Thyroid gland (tissue), 4 donors: Measurements from ENCODE around the gene ABCG1. TPM values are rescaled to one million over a fixed set of nuclear protein-coding genes. Genes with fewer than 3 reads are reported as not detected.

Experiments
- DNase-seq, 2 donors: peaks; one replicate each; pipeline ENCODE4 v3.0.0-alpha.2; 2019
- H3K27ac ChIP-seq, 3 donors: fragments of 200-600 bp; sonication (generic); 1 replicate in 2 of 3; 2 replicates in 1 of 3; pipeline ENCODE4 v1.5.1; 2016 to 2019; ENCODE audit warnings: mild to moderate bottlenecking in 1 of 3, moderate library complexity in 1 of 3
- H3K27me3 ChIP-seq: fragments of 200-600 bp; sonication (generic); one replicate; pipeline ENCODE4 v1.5.1; 2019
- H3K36me3 ChIP-seq, 2 donors: fragments of 200-600 bp; sonication (generic); one replicate each; pipeline ENCODE4 v1.5.1; 2016 to 2019
- H3K4me1 ChIP-seq, 2 donors: fragments of 200-600 bp; sonication (generic); one replicate each; pipeline ENCODE4 v1.5.1; 2017 to 2019
- H3K4me3 ChIP-seq, 3 donors: fragments of 200-600 bp; sonication (generic); replicated peaks in 1 of 3; 1 replicate in 2 of 3; 2 replicates in 1 of 3; pipeline ENCODE4 v1.5.1; 2016; ENCODE audit warnings: mild to moderate bottlenecking in 1 of 3
- H3K9me3 ChIP-seq: fragments of 200-600 bp; sonication (generic); one replicate; pipeline ENCODE4 v1.5.1; 2017
- POLR2A ChIP-seq, 2 donors: fragments of 450-650 bp; IDR thresholded peaks; one replicate each; pipeline ENCODE4 v1.6.1; 2017; ENCODE audit warnings: antibody characterized with exemption in 2 of 2, mild to moderate bottlenecking in 2 of 2, moderate library complexity in 1 of 2
- WGBS, 2 donors: methylation state at CpG; one replicate each; pipeline ENCODE4 v1.1.5; 2017; 5-methylcytosine and 5-hydroxymethylcytosine counted together
- intact Hi-C: fragments of 100-400 bp; cut with DNase I; formaldehyde crosslinking; loops from one replicate; pipeline ENCODE4 v1.15.1; 2023
- total RNA-seq, 4 donors: library from RNA; depleted of rRNA; stranded (reverse); fragments of >200 nt; gene quantifications; one replicate each; pipeline ENCODE4 v1.2.3, GENCODE V29; 2016
- TF ChIP-seq, protein P1 (sequence below), 6 experiments: fragments of 200-600 bp in 3 of 6; fragments of 450-650 bp in 3 of 6; sonication (generic) in 3 of 6; IDR thresholded peaks; one replicate each; pipeline ENCODE4 v1.5.1; 2016 to 2019; ENCODE audit warnings: antibody characterized with exemption in 6 of 6, mild to moderate bottlenecking in 2 of 6, inconsistent platforms in 1 of 6, moderate library complexity in 1 of 6

The ABCG1 gene
- total RNA-seq, 4 donors from 2014 or later: 13.8 to 34.1 (median 18.9) TPM

DNA sequence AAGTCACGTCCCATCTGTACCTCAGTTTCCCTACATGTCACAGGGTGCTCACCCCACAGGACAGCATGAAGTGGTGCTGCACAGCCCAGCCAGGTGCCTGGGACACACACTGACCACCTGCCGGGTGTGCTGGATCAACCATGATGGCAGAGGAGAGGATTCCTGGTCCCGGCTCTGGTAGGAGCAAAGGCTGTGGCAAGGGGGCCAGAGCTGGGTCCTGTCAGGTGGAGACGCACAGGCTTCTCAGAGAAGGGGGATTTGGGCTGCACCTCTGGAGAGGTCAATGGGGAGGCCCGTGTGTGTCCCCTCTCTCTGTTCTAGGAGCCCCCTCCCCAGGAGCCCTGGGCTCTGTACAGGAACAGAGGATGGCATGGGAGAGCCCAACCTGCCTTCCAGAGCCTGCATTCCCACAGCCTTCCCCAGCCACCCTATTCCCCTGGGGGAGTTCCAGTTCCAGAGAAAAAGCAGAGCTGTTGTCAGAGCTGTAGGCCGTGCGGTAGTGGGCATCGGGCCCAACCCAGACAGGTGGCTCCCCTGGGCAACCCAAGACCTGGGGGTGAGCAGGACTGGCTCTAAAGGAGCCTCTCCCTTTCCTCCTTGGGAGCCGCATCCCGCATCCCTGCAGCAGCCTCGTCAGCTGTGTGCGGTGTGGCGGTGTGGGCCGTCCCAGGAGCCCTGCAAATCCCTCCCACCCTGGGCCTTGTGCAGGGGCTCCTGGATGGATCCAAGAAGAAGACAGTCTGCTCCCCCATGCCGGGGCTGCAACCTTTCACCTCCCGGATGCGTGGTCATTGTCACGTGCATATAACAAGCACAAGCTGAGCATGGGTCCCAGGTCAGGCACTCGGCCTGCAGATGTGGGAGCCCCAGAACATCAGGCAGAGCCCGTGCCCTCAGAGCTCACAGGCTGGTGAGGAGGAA, 99.1 kb downstream of the ABCG1 start:
- Histone ChIP-seq H3K27ac (no peak overlapping the region), H3K27me3 (no peaks in the 10 kb centered on the region), H3K4me1 (peaks cover 15 to 37% of the 10 kb centered on the region in 2 donors), H3K4me3 (no peak overlapping the region), H3K9me3 (no peaks in the 10 kb centered on the region), H3K36me3 (no peaks in the 10 kb centered on the region)
- intact Hi-C loops: loop anchor here (10.0 kb wide), 1 partner anchor 67 kb away; no protein-coding TSS in a partner anchor
- 84 to 88% methylated on average over 13 to 17 of the region's 20 CpGs for WGBS, 2 donors
- no peak for TF ChIP-seq POLR2A (IDR thresholded peaks at IDR 0.05)
- TF ChIP-seq, protein P1, sequence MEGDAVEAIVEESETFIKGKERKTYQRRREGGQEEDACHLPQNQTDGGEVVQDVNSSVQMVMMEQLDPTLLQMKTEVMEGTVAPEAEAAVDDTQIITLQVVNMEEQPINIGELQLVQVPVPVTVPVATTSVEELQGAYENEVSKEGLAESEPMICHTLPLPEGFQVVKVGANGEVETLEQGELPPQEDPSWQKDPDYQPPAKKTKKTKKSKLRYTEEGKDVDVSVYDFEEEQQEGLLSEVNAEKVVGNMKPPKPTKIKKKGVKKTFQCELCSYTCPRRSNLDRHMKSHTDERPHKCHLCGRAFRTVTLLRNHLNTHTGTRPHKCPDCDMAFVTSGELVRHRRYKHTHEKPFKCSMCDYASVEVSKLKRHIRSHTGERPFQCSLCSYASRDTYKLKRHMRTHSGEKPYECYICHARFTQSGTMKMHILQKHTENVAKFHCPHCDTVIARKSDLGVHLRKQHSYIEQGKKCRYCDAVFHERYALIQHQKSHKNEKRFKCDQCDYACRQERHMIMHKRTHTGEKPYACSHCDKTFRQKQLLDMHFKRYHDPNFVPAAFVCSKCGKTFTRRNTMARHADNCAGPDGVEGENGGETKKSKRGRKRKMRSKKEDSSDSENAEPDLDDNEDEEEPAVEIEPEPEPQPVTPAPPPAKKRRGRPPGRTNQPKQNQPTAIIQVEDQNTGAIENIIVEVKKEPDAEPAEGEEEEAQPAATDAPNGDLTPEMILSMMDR (IDR thresholded peaks at IDR 0.05): no peak
- no peak for DNase-seq

GRCh38 chr21:42319376-42319775, 100.4 kb downstream of the ABCG1 start:
- no peak for DNase-seq

DNA sequence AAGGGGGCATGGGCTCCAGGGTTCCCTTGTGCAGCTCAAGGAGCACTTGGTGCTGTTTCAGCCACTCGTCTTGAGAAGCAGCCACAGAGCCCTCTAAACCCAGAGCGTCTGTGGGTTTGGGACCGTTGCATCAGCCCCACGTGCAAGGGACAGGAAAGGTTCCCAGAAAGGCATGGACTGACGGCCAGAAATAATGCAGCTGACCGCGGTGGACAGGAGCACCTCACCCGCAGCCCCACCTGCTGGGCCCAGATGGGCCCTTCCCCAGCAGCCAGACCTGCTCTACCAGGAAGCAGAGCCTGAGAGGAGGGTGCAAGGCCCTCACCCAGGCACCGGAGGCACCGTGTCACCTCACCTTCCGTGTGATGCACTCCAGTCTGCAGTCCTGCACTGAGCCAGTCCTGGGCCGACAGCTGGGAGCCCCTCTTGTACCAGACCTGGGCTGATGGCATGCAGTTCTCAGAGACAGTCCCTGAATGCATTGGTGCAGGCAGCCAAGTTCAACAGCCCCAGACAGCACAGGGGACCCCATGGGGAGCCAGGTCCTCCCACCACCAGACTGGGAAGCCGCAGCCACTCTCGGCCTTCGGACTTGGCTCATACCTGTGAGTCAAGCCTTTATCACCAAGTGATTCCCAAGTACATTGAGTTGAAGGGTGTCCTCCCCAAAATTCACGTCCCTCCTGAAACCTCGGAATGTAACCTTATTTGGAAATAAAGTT, 101.1 kb downstream of the ABCG1 start:
- Histone ChIP-seq H3K27me3 (no peaks in the 10 kb centered on the region), H3K9me3 (no peaks in the 10 kb centered on the region), H3K4me3 (no peak overlapping the region), H3K4me1 (peaks cover 12 to 20% of the 10 kb centered on the region in 2 donors), H3K36me3 (no peaks in the 10 kb centered on the region), H3K27ac (no peak overlapping the region)
- DNase-seq: no peak
- WGBS, 2 donors: 75 to 77% methylated on average over 15 to 16 of the region's 17 CpGs
- intact Hi-C loops: loop anchor here (10.0 kb wide), 1 partner anchor 65 kb away; no protein-coding TSS in a partner anchor
- TF ChIP-seq POLR2A (IDR thresholded peaks at IDR 0.05): no peak
- TF ChIP-seq, protein P1 (IDR thresholded peaks at IDR 0.05): no peak

More at GRCh38 chr21:42319376-42319775, 100.4 kb downstream of the ABCG1 start:
- no peak overlapping the region for H3K27ac ChIP-seq
- no peaks in the 10 kb centered on the region for H3K36me3 ChIP-seq
- no peak overlapping the region for H3K4me3 ChIP-seq
- intact Hi-C loops: loop anchor here (10.0 kb wide), 1 partner anchor 65 kb away; no protein-coding TSS in a partner anchor
- H3K4me1 ChIP-seq: peaks cover 12 to 26% of the 10 kb centered on the region in 2 donors
- TF ChIP-seq, protein P1 (IDR thresholded peaks at IDR 0.05): no peak
- TF ChIP-seq POLR2A (IDR thresholded peaks at IDR 0.05): no peak
- no peaks in the 10 kb centered on the region for H3K9me3 ChIP-seq
- 58 to 88% methylated on average over 8 to 9 of the region's 10 CpGs for WGBS, 2 donors
- H3K27me3 ChIP-seq: no peaks in the 10 kb centered on the region

- DNase-seq: no peak
- WGBS, 2 donors: 98% methylated on average over 8 of the region's 8 CpGs
- no peaks in the 10 kb centered on the region for H3K27me3 ChIP-seq
- H3K9me3 ChIP-seq: no peaks in the 10 kb centered on the region
- no peak for TF ChIP-seq POLR2A (IDR thresholded peaks at IDR 0.05)
- TF ChIP-seq, protein P1 (IDR thresholded peaks at IDR 0.05): no peak
- no peak overlapping the region for H3K27ac ChIP-seq
- no peak overlapping the region for H3K4me3 ChIP-seq
- intact Hi-C loops: no loop called here
- H3K4me1 ChIP-seq: peaks cover 8 to 12% of the 10 kb centered on the region in 2 donors
- H3K36me3 ChIP-seq: no peaks in the 10 kb centered on the region
These were observed 101.9 kb downstream of the ABCG1 start for GRCh38 chr21:42320791-42321190.
